C4-2B (cell line): ENCODE measurements around the gene RAD51C.

Experiments
- ZFX ChIP-seq: fragments of 450-650 bp; IDR thresholded peaks from 2 replicates; pipeline ENCODE4 v1.6.1; 2017
- TF ChIP-seq, protein P1 (sequence below): fragments of 450-650 bp; conservative IDR thresholded peaks from 2 replicates; pipeline ENCODE4 v1.5.1; 2017; ENCODE audit warnings: mild to moderate bottlenecking

- TF ChIP-seq, protein P1, sequence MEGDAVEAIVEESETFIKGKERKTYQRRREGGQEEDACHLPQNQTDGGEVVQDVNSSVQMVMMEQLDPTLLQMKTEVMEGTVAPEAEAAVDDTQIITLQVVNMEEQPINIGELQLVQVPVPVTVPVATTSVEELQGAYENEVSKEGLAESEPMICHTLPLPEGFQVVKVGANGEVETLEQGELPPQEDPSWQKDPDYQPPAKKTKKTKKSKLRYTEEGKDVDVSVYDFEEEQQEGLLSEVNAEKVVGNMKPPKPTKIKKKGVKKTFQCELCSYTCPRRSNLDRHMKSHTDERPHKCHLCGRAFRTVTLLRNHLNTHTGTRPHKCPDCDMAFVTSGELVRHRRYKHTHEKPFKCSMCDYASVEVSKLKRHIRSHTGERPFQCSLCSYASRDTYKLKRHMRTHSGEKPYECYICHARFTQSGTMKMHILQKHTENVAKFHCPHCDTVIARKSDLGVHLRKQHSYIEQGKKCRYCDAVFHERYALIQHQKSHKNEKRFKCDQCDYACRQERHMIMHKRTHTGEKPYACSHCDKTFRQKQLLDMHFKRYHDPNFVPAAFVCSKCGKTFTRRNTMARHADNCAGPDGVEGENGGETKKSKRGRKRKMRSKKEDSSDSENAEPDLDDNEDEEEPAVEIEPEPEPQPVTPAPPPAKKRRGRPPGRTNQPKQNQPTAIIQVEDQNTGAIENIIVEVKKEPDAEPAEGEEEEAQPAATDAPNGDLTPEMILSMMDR, result no peak
- no peak for TF ChIP-seq ZFX
Observed at GRCh38 chr17:58758890-58759289, 66.5 kb downstream of the RAD51C start.
